Prostate gland (tissue), 2 donors: ENCODE results near the gene IFI35. TPM values are rescaled to one million over a fixed set of nuclear protein-coding genes. Genes with fewer than 3 reads are reported as not detected.
"Not testable (repeated sequence)": the region's sequence is repeated elsewhere in the genome, so short reads cannot be mapped to it uniquely, and the experiment has no call there.

Source experiments
- DNase-seq: peaks from one replicate; pipeline ENCODE4 v3.0.0-alpha.2; 2019; ENCODE audit warnings: low spot score
- H3K27ac ChIP-seq, 2 donors: fragments of 200-600 bp; sonication (generic); 2 replicates each; pipeline ENCODE4 v1.5.1; 2017 to 2019
- H3K27me3 ChIP-seq: fragments of 200-600 bp; sonication (generic); replicated peaks from 2 replicates; pipeline ENCODE4 v1.5.1; 2019; ENCODE audit not compliant: insufficient read depth
- H3K36me3 ChIP-seq, 2 donors: fragments of 200-600 bp; sonication (generic); 1 replicate in 1 of 2; 2 replicates in 1 of 2; pipeline versions ENCODE4 v1.5.1 to v1.8.1; 2017 to 2019
- H3K4me1 ChIP-seq: fragments of 200-600 bp; sonication (generic); replicated peaks from 2 replicates; pipeline ENCODE4 v1.5.1; 2019
- H3K4me3 ChIP-seq, 2 donors: fragments of 200-600 bp; sonication (generic); 2 replicates each; pipeline ENCODE4 v1.5.1; 2017 to 2019
- H3K9me3 ChIP-seq: fragments of 200-600 bp; sonication (generic); 2 replicates; pipeline ENCODE4 v1.5.1; 2017
- POLR2A ChIP-seq: fragments of 450-650 bp; IDR thresholded peaks from one replicate; pipeline ENCODE4 v1.6.1; 2016; ENCODE audit warnings: antibody characterized with exemption, mild to moderate bottlenecking
- POLR2AphosphoS5 ChIP-seq: sonication (generic); formaldehyde crosslinking; IDR thresholded peaks from one replicate; pipeline ENCODE4 v1.6.1; 2017; ENCODE audit warnings: antibody characterized with exemption
- WGBS: methylation state at CpG from one replicate; pipeline ENCODE4 v1.1.5; 2018; 5-methylcytosine and 5-hydroxymethylcytosine counted together
- intact Hi-C: fragments of 100-400 bp; cut with DNase I; formaldehyde crosslinking; loops from one replicate; pipeline ENCODE4 v1.14.2; 2022
- total RNA-seq, 2 donors: library from RNA; depleted of rRNA; stranded (reverse); fragments of >200 nt; gene quantifications; one replicate each; pipeline ENCODE4 v1.1.0, GENCODE V29; 2016
- TF ChIP-seq, protein P1 (sequence below), 4 experiments: fragments of 200-600 bp in 2 of 4; fragments of 450-650 bp in 2 of 4; sonication (generic) in 2 of 4; IDR thresholded peaks; 1 replicate in 3 of 4; 2 replicates in 1 of 4; pipeline ENCODE4 v1.5.1; 2016 to 2019; ENCODE audit warnings: antibody characterized with exemption in 4 of 4, mild to moderate bottlenecking in 2 of 4, moderate library complexity in 2 of 4

IFI35 gene
- total RNA-seq, 2 donors from 2014 or later = 35.6 to 40.1 TPM

GRCh38 chr17:42989726-42990652 lies 16.6 kb upstream of the IFI35 start:
- Histone ChIP-seq H3K4me1 (peaks cover 12% of the 10 kb centered on the region), H3K36me3 (peaks cover 13 to 29% of the 10 kb centered on the region in 2 donors), H3K4me3 (no peak overlapping the region), H3K27me3 (no peaks in the 10 kb centered on the region), H3K9me3 (no peaks in the 10 kb centered on the region), H3K27ac (peak overlapping the region; percentile 50 to 95)
- DNase-seq = no peak
- TF ChIP-seq, protein P1, sequence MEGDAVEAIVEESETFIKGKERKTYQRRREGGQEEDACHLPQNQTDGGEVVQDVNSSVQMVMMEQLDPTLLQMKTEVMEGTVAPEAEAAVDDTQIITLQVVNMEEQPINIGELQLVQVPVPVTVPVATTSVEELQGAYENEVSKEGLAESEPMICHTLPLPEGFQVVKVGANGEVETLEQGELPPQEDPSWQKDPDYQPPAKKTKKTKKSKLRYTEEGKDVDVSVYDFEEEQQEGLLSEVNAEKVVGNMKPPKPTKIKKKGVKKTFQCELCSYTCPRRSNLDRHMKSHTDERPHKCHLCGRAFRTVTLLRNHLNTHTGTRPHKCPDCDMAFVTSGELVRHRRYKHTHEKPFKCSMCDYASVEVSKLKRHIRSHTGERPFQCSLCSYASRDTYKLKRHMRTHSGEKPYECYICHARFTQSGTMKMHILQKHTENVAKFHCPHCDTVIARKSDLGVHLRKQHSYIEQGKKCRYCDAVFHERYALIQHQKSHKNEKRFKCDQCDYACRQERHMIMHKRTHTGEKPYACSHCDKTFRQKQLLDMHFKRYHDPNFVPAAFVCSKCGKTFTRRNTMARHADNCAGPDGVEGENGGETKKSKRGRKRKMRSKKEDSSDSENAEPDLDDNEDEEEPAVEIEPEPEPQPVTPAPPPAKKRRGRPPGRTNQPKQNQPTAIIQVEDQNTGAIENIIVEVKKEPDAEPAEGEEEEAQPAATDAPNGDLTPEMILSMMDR (IDR thresholded peaks at IDR 0.05) = no peak
- peak; percentile 67 for TF ChIP-seq POLR2AphosphoS5
- no peak for TF ChIP-seq POLR2A
- WGBS = 76% methylated on average over 6 of the region's 6 CpGs
- intact Hi-C loops = no loop called here

GRCh38 chr17:42991471-42991870 lies 15.1 kb upstream of the IFI35 start:
- no peak for DNase-seq
- WGBS = 97% methylated on average over 6 of the region's 6 CpGs
- Histone ChIP-seq H3K4me3 (no peak overlapping the region), H3K9me3 (no peaks in the 10 kb centered on the region), H3K36me3 (peaks cover 13 to 29% of the 10 kb centered on the region in 2 donors), H3K27me3 (no peaks in the 10 kb centered on the region), H3K4me1 (peaks cover 11% of the 10 kb centered on the region), H3K27ac (no peak overlapping the region)
- intact Hi-C loops = no loop called here
- TF ChIP-seq, protein P1 (IDR thresholded peaks at IDR 0.05) = no peak
- TF ChIP-seq POLR2A (no peak), POLR2AphosphoS5 (no peak)

DNA sequence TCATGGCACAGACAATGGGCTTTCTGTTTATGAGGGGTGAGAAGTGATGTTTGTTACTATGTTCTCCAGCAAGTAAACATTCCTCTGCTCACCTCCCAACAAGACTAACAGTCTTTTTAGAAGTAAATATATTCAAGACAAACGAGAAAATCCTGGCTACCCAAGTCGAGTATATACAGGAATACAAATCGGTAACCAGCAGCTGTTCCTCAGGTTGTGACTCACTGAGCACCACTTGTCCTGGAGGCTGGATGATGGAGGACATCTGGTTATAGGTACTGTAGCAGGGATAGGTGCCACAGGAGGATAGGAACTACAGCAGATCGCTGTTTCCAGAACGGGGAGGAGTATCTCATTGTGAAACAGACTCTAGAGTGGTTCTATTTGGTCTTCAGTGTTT lies 13.7 kb upstream of the IFI35 start:
- H3K36me3 ChIP-seq = peaks cover 13 to 29% of the 10 kb centered on the region in 2 donors
- no peaks in the 10 kb centered on the region for H3K27me3 ChIP-seq
- intact Hi-C loops = no loop called here
- 72% methylated on average over 5 of the region's 5 CpGs for WGBS
- peaks cover 5% of the 10 kb centered on the region for H3K4me1 ChIP-seq
- H3K4me3 ChIP-seq = no peak overlapping the region
- peak overlapping the region in 1 of 2 donors; percentile 57 for H3K27ac ChIP-seq
- TF ChIP-seq, protein P1 (IDR thresholded peaks at IDR 0.05) = no peak
- TF ChIP-seq POLR2A (no peak), POLR2AphosphoS5 (peak; percentile 73)
- H3K9me3 ChIP-seq = no peaks in the 10 kb centered on the region
- DNase-seq = peak; percentile 36

DNA sequence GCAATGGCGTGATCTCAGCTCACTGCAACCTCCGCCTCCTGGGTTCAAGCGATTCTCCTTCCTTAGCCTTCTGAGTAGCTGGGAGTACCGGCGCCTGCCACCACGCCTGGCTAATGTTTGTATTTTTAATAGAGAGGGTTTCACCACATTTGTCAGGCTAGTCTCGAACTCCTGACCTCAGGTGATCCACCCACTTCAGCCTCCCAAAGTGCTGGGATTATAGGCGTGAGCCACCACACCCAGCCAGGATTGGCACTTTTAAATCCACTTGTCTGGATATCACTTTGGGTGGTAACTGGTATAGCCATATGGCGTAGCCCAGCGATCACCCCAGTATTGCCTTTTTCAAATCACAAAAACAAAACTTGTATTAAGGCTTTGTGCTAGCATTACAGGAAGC lies 12.7 kb upstream of the IFI35 start:
- H3K4me1 ChIP-seq, H3K9me3 ChIP-seq, H3K4me3 ChIP-seq, H3K27me3 ChIP-seq, intact Hi-C loops, DNase-seq: not testable (repeated sequence)
- Histone ChIP-seq H3K27ac (peak overlapping the region in 1 of 2 donors; percentile 57), H3K36me3 (peaks cover 13 to 23% of the 10 kb centered on the region in 2 donors)
- WGBS = 86% methylated on average over 10 of the region's 10 CpGs

DNA sequence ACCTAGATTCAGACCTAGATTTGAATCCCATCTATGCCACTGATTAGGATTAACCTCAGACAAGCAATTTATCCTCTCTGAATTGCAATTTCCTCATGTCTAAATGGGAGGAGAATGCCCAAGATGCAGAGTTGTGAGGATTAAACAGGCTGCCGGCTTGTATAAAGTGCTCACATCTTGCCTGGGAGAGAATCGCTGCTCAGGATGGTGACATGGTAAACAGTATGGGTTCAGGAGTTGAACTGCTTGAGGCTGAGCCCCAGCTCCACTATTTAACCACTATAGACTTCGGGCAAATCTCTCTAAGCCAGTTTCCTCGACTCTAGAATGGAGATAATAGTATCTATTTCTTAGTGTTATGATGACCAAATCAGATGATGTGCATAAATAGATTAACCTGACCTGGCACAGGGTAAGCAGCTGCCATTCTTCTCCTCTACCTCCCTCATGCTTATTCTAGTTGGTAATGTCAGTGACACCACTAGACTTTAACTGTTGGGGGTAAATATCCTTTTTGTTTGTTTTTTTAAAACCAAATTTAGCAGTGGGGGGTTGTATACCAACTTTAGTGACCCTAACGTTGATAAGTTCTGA lies 9.1 kb upstream of the IFI35 start:
- WGBS = 21% methylated on average over 5 of the region's 5 CpGs
- Histone ChIP-seq H3K9me3 (no peaks in the 10 kb centered on the region), H3K4me1 (no peaks in the 10 kb centered on the region), H3K27ac (peak overlapping the region; percentile 72 to 81), H3K27me3 (no peaks in the 10 kb centered on the region), H3K36me3 (peaks cover 0 to 5% of the 10 kb centered on the region in 2 donors), H3K4me3 (no peak overlapping the region)
- TF ChIP-seq, protein P1 (IDR thresholded peaks at IDR 0.05) = no peak
- TF ChIP-seq POLR2AphosphoS5 (no peak), POLR2A (no peak)
- intact Hi-C loops = loop anchor here (5.0 kb wide), 1 partner anchor 150 kb away; no protein-coding TSS in a partner anchor
- DNase-seq = no peak
